ENCODE measurements around the gene AGPAT3.
"Not testable (repeated sequence)": the region's sequence is repeated elsewhere in the genome, so short reads cannot be mapped to it uniquely, and the experiment has no call there.

AGPAT3 gene

GRCh38 chr21:43835050-43835449 is 30.0 kb upstream of the AGPAT3 start:
- peak; percentile 26 for DNase-seq

GRCh38 chr21:43835861-43836260 is 29.2 kb upstream of the AGPAT3 start:
- peak; percentile 10 for DNase-seq

GRCh38 chr21:43836616-43837015 is 28.4 kb upstream of the AGPAT3 start:
- no peak for DNase-seq

GRCh38 chr21:43840259-43840658 is 24.8 kb upstream of the AGPAT3 start:
- DNase-seq: no peak

GRCh38 chr21:43842742-43843141 is 22.3 kb upstream of the AGPAT3 start:
- DNase-seq: no peak

- not testable (repeated sequence) for DNase-seq
These were observed 20.1 kb upstream of the AGPAT3 start for GRCh38 chr21:43844906-43845305.

- DNase-seq: no peak
These were observed 19.6 kb upstream of the AGPAT3 start for GRCh38 chr21:43845386-43845785.

GRCh38 chr21:43846430-43846829 is 18.6 kb upstream of the AGPAT3 start:
- DNase-seq: no peak

- DNase-seq: no peak
These were observed 17.7 kb upstream of the AGPAT3 start for GRCh38 chr21:43847301-43847700.

- no peak for DNase-seq
These were observed 16.3 kb upstream of the AGPAT3 start for GRCh38 chr21:43848771-43849170.

GRCh38 chr21:43849532-43850299 is 15.3 kb upstream of the AGPAT3 start:
- no peak for DNase-seq

- no peak for DNase-seq
These were observed 14.2 kb upstream of the AGPAT3 start for GRCh38 chr21:43850728-43851295.

- DNase-seq: no peak
These were observed 13.4 kb upstream of the AGPAT3 start for GRCh38 chr21:43851593-43851992.

GRCh38 chr21:43853851-43854772 is 10.9 kb upstream of the AGPAT3 start:
- no peak for DNase-seq

- no peak for DNase-seq
These were observed 10.0 kb upstream of the AGPAT3 start for GRCh38 chr21:43854773-43855633.

- DNase-seq: no peak
These were observed 9.1 kb upstream of the AGPAT3 start for GRCh38 chr21:43855955-43856354.

GRCh38 chr21:43858806-43859648 is 6.0 kb upstream of the AGPAT3 start:
- no peak for DNase-seq

- no peak for DNase-seq
These were observed 5.2 kb upstream of the AGPAT3 start for GRCh38 chr21:43859747-43860214.

GRCh38 chr21:43861706-43862105 is 3.3 kb upstream of the AGPAT3 start:
- no peak for DNase-seq

GRCh38 chr21:43864313-43864961 is 586 bp upstream of the AGPAT3 start:
- DNase-seq: no peak

Measured in left hindlimb (tissue), 1 donor.